ENCODE measurements around the gene CCL4L2. TPM values are rescaled to one million over a fixed set of nuclear protein-coding genes. Genes with fewer than 3 reads are reported as not detected.

CCL4L2 gene
- total RNA-seq, 1 donor from 2014 or later: 48.9 TPM

GRCh38 chr17:36203335-36203734 is 7.5 kb upstream of the CCL4L2 start:
- Histone ChIP-seq H3K9ac (ENCODE audit: low read length) (no peak overlapping the region), H3K9me3 (ENCODE audit: insufficient read depth, low read depth, low read length) (no peaks in the 10 kb centered on the region), H3K4me1 (ENCODE audit: insufficient read depth, low read length) (no peaks in the 10 kb centered on the region), H3K4me3 (ENCODE audit: insufficient read depth, low read depth, low read length) (no peak overlapping the region), H2AFZ (ENCODE audit: low read depth, low read length) (no peak overlapping the region), H4K20me1 (ENCODE audit: insufficient read depth, low read length) (no peaks in the 10 kb centered on the region), H3K4me2 (ENCODE audit: low read length) (no peak overlapping the region), H3K36me3 (ENCODE audit: insufficient read depth, low read length) (no peaks in the 10 kb centered on the region), H3K27me3 (ENCODE audit: insufficient read depth, low read length) (no peaks in the 10 kb centered on the region), H3K27ac (ENCODE audit: low read depth, low read length) (no peak overlapping the region), H3K79me2 (ENCODE audit: insufficient read depth, low read length) (no peaks in the 10 kb centered on the region)
- Mint-ChIP-seq H3K4me1 (ENCODE audit: low read depth, unreplicated experiment) (peaks cover 6% of the 10 kb centered on the region), H3K27ac (ENCODE audit: unreplicated experiment) (no peak overlapping the region), H3K27me3 (ENCODE audit: low read depth, unreplicated experiment) (peaks cover 29% of the 10 kb centered on the region), H3K4me3 (ENCODE audit: unreplicated experiment) (no peak overlapping the region), H3K9me3 (ENCODE audit: unreplicated experiment) (no peaks in the 10 kb centered on the region), H3K36me3 (ENCODE audit: low read depth, unreplicated experiment) (no peaks in the 10 kb centered on the region)
- no peak for TF ChIP-seq CTCF (IDR thresholded peaks at IDR 0.05; ENCODE audit: insufficient read depth, low read depth, low read length)
- no peak for TF ChIP-seq EZH2 (IDR thresholded peaks at IDR 0.05; ENCODE audit: insufficient read depth, low read length)
- FAIRE-seq (no peak), DNase-seq (ENCODE audit: low read depth) (no peak)

- Mint-ChIP-seq H3K27ac (ENCODE audit: unreplicated experiment) (no peak overlapping the region), H3K9me3 (ENCODE audit: unreplicated experiment) (no peaks in the 10 kb centered on the region), H3K4me3 (ENCODE audit: unreplicated experiment) (no peak overlapping the region), H3K27me3 (ENCODE audit: low read depth, unreplicated experiment) (peaks cover 23% of the 10 kb centered on the region), H3K36me3 (ENCODE audit: low read depth, unreplicated experiment) (no peaks in the 10 kb centered on the region), H3K4me1 (ENCODE audit: low read depth, unreplicated experiment) (peaks cover 2% of the 10 kb centered on the region)
- Histone ChIP-seq H3K4me2 (ENCODE audit: low read length) (no peak overlapping the region), H2AFZ (ENCODE audit: low read depth, low read length) (no peak overlapping the region), H3K9me3 (ENCODE audit: insufficient read depth, low read depth, low read length) (no peaks in the 10 kb centered on the region), H3K27me3 (ENCODE audit: insufficient read depth, low read length) (no peaks in the 10 kb centered on the region), H3K4me1 (ENCODE audit: insufficient read depth, low read length) (no peaks in the 10 kb centered on the region), H3K79me2 (ENCODE audit: insufficient read depth, low read length) (no peaks in the 10 kb centered on the region), H3K36me3 (ENCODE audit: insufficient read depth, low read length) (no peaks in the 10 kb centered on the region), H3K4me3 (ENCODE audit: insufficient read depth, low read depth, low read length) (no peak overlapping the region), H4K20me1 (ENCODE audit: insufficient read depth, low read length) (no peaks in the 10 kb centered on the region), H3K27ac (ENCODE audit: low read depth, low read length) (no peak overlapping the region), H3K9ac (ENCODE audit: low read length) (no peak overlapping the region)
- FAIRE-seq (no peak), DNase-seq (ENCODE audit: low read depth) (no peak)
- TF ChIP-seq CTCF (IDR thresholded peaks at IDR 0.05; ENCODE audit: insufficient read depth, low read depth, low read length): no peak
- TF ChIP-seq EZH2 (IDR thresholded peaks at IDR 0.05; ENCODE audit: insufficient read depth, low read length): no peak
Observed at GRCh38 chr17:36204724-36205500, 6.0 kb upstream of the CCL4L2 start.
